ENCODE data around the gene TRDN. TPM values are rescaled to one million over a fixed set of nuclear protein-coding genes. Genes with fewer than 3 reads are reported as not detected.

Gene TRDN
- total and polyA plus RNA-seq, 2 experiments from 2014 or later, result 0.10 to 0.48 TPM

DNA sequence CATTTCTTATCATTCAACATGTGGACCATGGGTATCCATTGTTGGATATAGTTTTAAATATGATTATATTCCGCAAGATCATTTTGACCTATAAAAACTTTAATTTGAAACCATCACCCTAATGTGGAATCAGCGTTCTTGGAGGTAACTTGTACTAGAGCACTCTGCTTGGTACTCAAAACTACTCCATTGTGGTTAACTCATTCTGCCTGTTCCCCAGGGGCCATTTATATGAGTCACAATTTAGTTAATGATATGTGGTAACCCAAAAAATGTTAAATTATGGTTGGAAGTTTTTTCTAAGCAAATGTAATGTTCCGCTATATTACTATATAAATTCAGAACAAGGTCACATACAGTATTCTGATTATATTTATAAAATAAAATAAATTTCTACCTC lies 109.3 kb downstream of the TRDN start:
- Histone ChIP-seq H3K27ac (no peak overlapping the region), H2AFZ (no peak overlapping the region), H4K20me1 (ENCODE audit: insufficient read depth, poor library complexity, severe bottlenecking) (no peaks in the 10 kb centered on the region), H3K9me3 (ENCODE audit: low read depth) (no peaks in the 10 kb centered on the region), H3K36me3 (replicated peaks; ENCODE audit: insufficient read depth, low read depth) (no peaks in the 10 kb centered on the region), H3K4me3 (no peak overlapping the region), H3K4me2 (no peak overlapping the region), H3K9me2 (replicated peaks; ENCODE audit: insufficient read depth) (no peaks in the 10 kb centered on the region), H3K4me1 (ENCODE audit: insufficient read depth) (no peaks in the 10 kb centered on the region), H3K79me2 (no peaks in the 10 kb centered on the region), H3K27me3 (no peaks in the 10 kb centered on the region)
- TF ChIP-seq, protein P1, sequence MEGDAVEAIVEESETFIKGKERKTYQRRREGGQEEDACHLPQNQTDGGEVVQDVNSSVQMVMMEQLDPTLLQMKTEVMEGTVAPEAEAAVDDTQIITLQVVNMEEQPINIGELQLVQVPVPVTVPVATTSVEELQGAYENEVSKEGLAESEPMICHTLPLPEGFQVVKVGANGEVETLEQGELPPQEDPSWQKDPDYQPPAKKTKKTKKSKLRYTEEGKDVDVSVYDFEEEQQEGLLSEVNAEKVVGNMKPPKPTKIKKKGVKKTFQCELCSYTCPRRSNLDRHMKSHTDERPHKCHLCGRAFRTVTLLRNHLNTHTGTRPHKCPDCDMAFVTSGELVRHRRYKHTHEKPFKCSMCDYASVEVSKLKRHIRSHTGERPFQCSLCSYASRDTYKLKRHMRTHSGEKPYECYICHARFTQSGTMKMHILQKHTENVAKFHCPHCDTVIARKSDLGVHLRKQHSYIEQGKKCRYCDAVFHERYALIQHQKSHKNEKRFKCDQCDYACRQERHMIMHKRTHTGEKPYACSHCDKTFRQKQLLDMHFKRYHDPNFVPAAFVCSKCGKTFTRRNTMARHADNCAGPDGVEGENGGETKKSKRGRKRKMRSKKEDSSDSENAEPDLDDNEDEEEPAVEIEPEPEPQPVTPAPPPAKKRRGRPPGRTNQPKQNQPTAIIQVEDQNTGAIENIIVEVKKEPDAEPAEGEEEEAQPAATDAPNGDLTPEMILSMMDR (IDR thresholded peaks at IDR 0.05; ENCODE audit: poor library complexity), result no peak
- TF ChIP-seq EZH2phosphoT487 (IDR thresholded peaks at IDR 0.05; ENCODE audit: low read depth, severe bottlenecking, unreplicated experiment) (no peak), EZH2 (IDR thresholded peaks at IDR 0.05; ENCODE audit: borderline replicate concordance) (no peak)
- 76% methylated on average over 3 of the region's 3 CpGs for WGBS (ENCODE audit: low lambda C conversion rate, missing lambda C conversion rate)
- no peak for DNase-seq (ENCODE audit: low spot score)

DNA sequence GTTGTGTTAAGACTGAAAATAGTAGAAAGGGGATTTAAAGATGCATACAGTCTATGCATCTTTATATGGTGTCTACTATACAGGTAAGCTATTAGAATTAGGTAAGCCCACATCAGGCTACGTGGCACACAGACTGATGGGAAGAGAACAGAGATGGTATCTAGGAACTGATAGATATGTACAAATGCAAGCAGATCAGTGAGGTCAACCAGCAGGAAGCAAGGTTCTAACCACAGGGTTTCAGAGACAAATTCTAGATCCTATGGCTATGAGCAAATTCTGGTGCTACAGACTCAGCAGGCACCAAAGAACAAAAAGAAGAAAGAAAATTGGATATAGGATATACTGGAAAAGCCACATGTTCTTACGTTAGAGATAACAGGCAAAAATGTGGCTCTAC lies 110.6 kb downstream of the TRDN start:
- Histone ChIP-seq H2AFZ (no peak overlapping the region), H3K79me2 (no peaks in the 10 kb centered on the region), H3K36me3 (replicated peaks; ENCODE audit: insufficient read depth, low read depth) (no peaks in the 10 kb centered on the region), H3K27ac (no peak overlapping the region), H3K27me3 (no peaks in the 10 kb centered on the region), H3K9me3 (ENCODE audit: low read depth) (no peaks in the 10 kb centered on the region), H4K20me1 (ENCODE audit: insufficient read depth, poor library complexity, severe bottlenecking) (no peaks in the 10 kb centered on the region), H3K4me3 (no peak overlapping the region), H3K9me2 (replicated peaks; ENCODE audit: insufficient read depth) (no peaks in the 10 kb centered on the region), H3K4me1 (ENCODE audit: insufficient read depth) (no peaks in the 10 kb centered on the region), H3K4me2 (no peak overlapping the region)
- DNase-seq (ENCODE audit: low spot score), result no peak
- TF ChIP-seq, protein P1 (IDR thresholded peaks at IDR 0.05; ENCODE audit: poor library complexity), result no peak
- TF ChIP-seq EZH2 (IDR thresholded peaks at IDR 0.05; ENCODE audit: borderline replicate concordance) (no peak), EZH2phosphoT487 (IDR thresholded peaks at IDR 0.05; ENCODE audit: low read depth, severe bottlenecking, unreplicated experiment) (no peak)
- 74% methylated on average over 2 of the region's 2 CpGs for WGBS (ENCODE audit: low lambda C conversion rate, missing lambda C conversion rate)

DNA sequence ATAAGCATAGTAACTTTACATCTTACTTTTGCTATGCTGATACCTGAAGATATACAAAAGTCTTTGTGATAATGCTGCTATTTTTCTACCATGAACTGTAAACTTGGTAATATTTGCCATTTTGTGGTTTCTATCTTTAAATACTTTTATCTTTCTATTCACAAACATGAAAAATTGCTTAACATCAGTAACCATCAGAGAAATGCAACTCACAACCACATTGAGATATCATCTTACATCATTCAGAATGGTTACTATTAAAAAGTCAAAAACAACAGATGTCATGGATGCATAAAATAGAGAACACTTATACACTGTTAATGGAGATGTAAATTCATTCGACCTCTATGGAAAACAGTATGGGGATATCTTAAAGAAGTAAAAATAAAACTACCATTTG lies 112.0 kb downstream of the TRDN start:
- TF ChIP-seq EZH2 (IDR thresholded peaks at IDR 0.05; ENCODE audit: borderline replicate concordance) (no peak), EZH2phosphoT487 (IDR thresholded peaks at IDR 0.05; ENCODE audit: low read depth, severe bottlenecking, unreplicated experiment) (no peak)
- TF ChIP-seq, protein P1 (IDR thresholded peaks at IDR 0.05; ENCODE audit: poor library complexity), result no peak
- 97% methylated on average over 1 of the region's 1 CpG for WGBS (ENCODE audit: low lambda C conversion rate, missing lambda C conversion rate)
- no peaks in the 10 kb centered on the region for H3K9me2 ChIP-seq (replicated peaks; ENCODE audit: insufficient read depth)
- no peaks in the 10 kb centered on the region for H3K79me2 ChIP-seq
- H4K20me1 ChIP-seq (ENCODE audit: insufficient read depth, poor library complexity, severe bottlenecking), result no peaks in the 10 kb centered on the region
- H3K36me3 ChIP-seq (replicated peaks; ENCODE audit: insufficient read depth, low read depth), result no peaks in the 10 kb centered on the region
- no peaks in the 10 kb centered on the region for H3K4me1 ChIP-seq (ENCODE audit: insufficient read depth)
- no peak for DNase-seq (ENCODE audit: low spot score)
- no peak overlapping the region for H3K27ac ChIP-seq
- no peaks in the 10 kb centered on the region for H3K9me3 ChIP-seq (ENCODE audit: low read depth)
- H2AFZ ChIP-seq, result no peak overlapping the region
- H3K4me2 ChIP-seq, result no peak overlapping the region
- H3K4me3 ChIP-seq, result no peak overlapping the region
- H3K27me3 ChIP-seq, result no peaks in the 10 kb centered on the region

DNA sequence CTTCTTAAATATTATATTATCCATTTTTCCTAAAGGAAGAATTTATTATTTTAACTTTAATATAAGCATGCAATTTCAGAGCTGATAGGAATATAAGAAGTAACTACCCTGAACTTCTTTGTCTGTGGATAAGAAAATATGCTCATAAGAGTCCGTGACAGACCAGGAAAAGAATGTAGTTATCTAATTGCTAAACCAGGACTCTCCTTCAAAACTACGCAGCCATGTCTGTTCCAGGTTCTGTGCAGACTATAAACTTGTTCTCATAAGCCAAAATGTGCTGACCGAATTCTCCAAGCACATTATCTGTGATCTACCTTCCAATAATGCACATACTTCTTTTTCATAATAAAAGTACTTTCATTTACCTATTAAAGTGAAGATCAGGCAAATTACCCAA lies 116.5 kb downstream of the TRDN start:
- TF ChIP-seq EZH2 (IDR thresholded peaks at IDR 0.05; ENCODE audit: borderline replicate concordance) (no peak), EZH2phosphoT487 (IDR thresholded peaks at IDR 0.05; ENCODE audit: low read depth, severe bottlenecking, unreplicated experiment) (no peak)
- TF ChIP-seq, protein P1 (IDR thresholded peaks at IDR 0.05; ENCODE audit: poor library complexity), result no peak
- no peak overlapping the region for H3K27ac ChIP-seq
- H2AFZ ChIP-seq, result no peak overlapping the region
- H3K9me3 ChIP-seq (ENCODE audit: low read depth), result no peaks in the 10 kb centered on the region
- H3K9me2 ChIP-seq (replicated peaks; ENCODE audit: insufficient read depth), result no peaks in the 10 kb centered on the region
- no peaks in the 10 kb centered on the region for H4K20me1 ChIP-seq (ENCODE audit: insufficient read depth, poor library complexity, severe bottlenecking)
- H3K79me2 ChIP-seq, result no peaks in the 10 kb centered on the region
- H3K4me3 ChIP-seq, result no peak overlapping the region
- H3K27me3 ChIP-seq, result no peaks in the 10 kb centered on the region
- WGBS (ENCODE audit: low lambda C conversion rate, missing lambda C conversion rate), result 71% methylated on average over 3 of the region's 3 CpGs
- no peak overlapping the region for H3K4me2 ChIP-seq
- no peaks in the 10 kb centered on the region for H3K36me3 ChIP-seq (replicated peaks; ENCODE audit: insufficient read depth, low read depth)
- no peak for DNase-seq (ENCODE audit: low spot score)
- H3K4me1 ChIP-seq (ENCODE audit: insufficient read depth), result no peaks in the 10 kb centered on the region
